ENCODE results near the gene LYVE1.

The LYVE1 gene

GRCh38 chr11:10591741-10592140, 23.3 kb upstream of the LYVE1 start:
- no peak for DNase-seq

- no peak for DNase-seq
Measured at GRCh38 chr11:10590218-10590915, 21.9 kb upstream of the LYVE1 start.

- no peak for DNase-seq
Measured at GRCh38 chr11:10588904-10589303, 20.4 kb upstream of the LYVE1 start.

- no peak for DNase-seq
Measured at GRCh38 chr11:10587995-10588394, 19.5 kb upstream of the LYVE1 start.

GRCh38 chr11:10587388-10587787, 18.9 kb upstream of the LYVE1 start:
- no peak for DNase-seq

- DNase-seq: no peak
Measured at GRCh38 chr11:10584071-10584501, 15.6 kb upstream of the LYVE1 start.

GRCh38 chr11:10581481-10582019, 13.1 kb upstream of the LYVE1 start:
- no peak for DNase-seq

- no peak for DNase-seq
Measured at GRCh38 chr11:10580623-10581022, 12.2 kb upstream of the LYVE1 start.

GRCh38 chr11:10579700-10580099, 11.2 kb upstream of the LYVE1 start:
- DNase-seq: no peak

- no peak for DNase-seq
Measured at GRCh38 chr11:10576035-10576398, 7.6 kb upstream of the LYVE1 start.

GRCh38 chr11:10575346-10576034, 7.0 kb upstream of the LYVE1 start:
- no peak for DNase-seq

GRCh38 chr11:10573556-10573955, 5.1 kb upstream of the LYVE1 start:
- DNase-seq: no peak

GRCh38 chr11:10573028-10573427, 4.6 kb upstream of the LYVE1 start:
- DNase-seq: no peak

GRCh38 chr11:10572533-10572932, 4.1 kb upstream of the LYVE1 start:
- DNase-seq: no peak

- no peak for DNase-seq
Measured at GRCh38 chr11:10567446-10567845, 1.0 kb downstream of the LYVE1 start.

GRCh38 chr11:10566257-10566957, 2.1 kb downstream of the LYVE1 start:
- DNase-seq: no peak

GRCh38 chr11:10565493-10565892, 3.0 kb downstream of the LYVE1 start:
- DNase-seq: no peak

GRCh38 chr11:10564696-10565318, 3.7 kb downstream of the LYVE1 start:
- no peak for DNase-seq

GRCh38 chr11:10564030-10564429, 4.4 kb downstream of the LYVE1 start:
- no peak for DNase-seq

- DNase-seq: no peak
Measured at GRCh38 chr11:10561947-10562346, 6.5 kb downstream of the LYVE1 start.

GRCh38 chr11:10561043-10561818, 7.2 kb downstream of the LYVE1 start:
- no peak for DNase-seq

- no peak for DNase-seq
Measured at GRCh38 chr11:10558288-10558687, 10.2 kb downstream of the LYVE1 start.

- no peak for DNase-seq
Measured at GRCh38 chr11:10556590-10556989, 11.9 kb downstream of the LYVE1 start.
